HepG2 (cell line): Measurements from ENCODE around the gene INPP4B. TPM values are rescaled to one million over a fixed set of nuclear protein-coding genes. Genes with fewer than 3 reads are reported as not detected.

Experiments
- ATAC-seq: fragments of 200-7000 bp; cut with Tn5 transposase; 3 replicates; pipeline ENCODE4 v1.9.1; 2020; ENCODE audit warnings: mild to moderate bottlenecking, moderate library complexity
- BruUV-seq: library from RNA; stranded (reverse); fragments of 400-500 nt; replicated peaks from 2 replicates; lab custom pipeline; 2021; lab: Mats Ljungman, UMichigan
- CTCF ChIA-PET: fragments of 300-600 bp; formaldehyde crosslinking; extraction: SDS; loops from one replicate; lab custom pipeline; 2021; ENCODE audit warnings: low total read pairs, inconsistent platforms, low intra/inter-chr PET ratio; lab: Yijun Ruan, JAX
- POLR2A ChIA-PET: fragments of 350-600 bp; sonication (Branson Sonifier 250); formaldehyde crosslinking; loops from one replicate; lab custom pipeline; 2020; ENCODE audit warnings: antibody characterized with exemption, inconsistent platforms; lab: Yijun Ruan, JAX
- DNase-seq: peaks from one replicate; pipeline ENCODE4 v3.0.0-alpha.2; 2015; ENCODE audit warnings: low spot score
- FAIRE-seq: peaks from 3 replicates; lab custom pipeline; 2011; peaks lifted over from hg19 to GRCh38; lab: Jason Lieb, UNC
- H2AFZ ChIP-seq: one replicate; pipeline ENCODE4 v1.6.1; 2011; ENCODE audit warnings: low read length, inconsistent platforms
- H3K27ac ChIP-seq: fragments of 300-600 bp; 3 replicates; pipeline ENCODE4 v1.8.0; 2011; ENCODE audit warnings: mixed run types, mild to moderate bottlenecking, mixed read lengths, low read length, inconsistent platforms; ENCODE audit not compliant: insufficient read depth; ENCODE audit errors: extremely low read length
- H3K27me3 ChIP-seq, 2 experiments: fragments of 200-600 bp in 1 of 2; 2 replicates in 1 of 2; 3 replicates in 1 of 2; pipeline versions ENCODE4 v1.6.0 to v1.8.0; 2011; ENCODE audit warnings: low read length in 2 of 2, mild to moderate bottlenecking in 2 of 2, moderate library complexity in 2 of 2, inconsistent platforms in 1 of 2; ENCODE audit not compliant: insufficient read depth in 2 of 2, control insufficient read depth in 1 of 2
- H3K36me3 ChIP-seq, 2 experiments: fragments of 200-600 bp in 1 of 2; replicated peaks in 1 of 2; 2 replicates in 1 of 2; 3 replicates in 1 of 2; pipeline versions ENCODE4 v1.5.1 to v1.8.0; 2011; ENCODE audit warnings: low read length in 2 of 2, inconsistent platforms in 1 of 2; ENCODE audit not compliant: insufficient read depth in 2 of 2, control insufficient read depth in 1 of 2
- H3K4me1 ChIP-seq: 2 replicates; pipeline ENCODE4 v1.5.1; 2012; ENCODE audit warnings: low read length, inconsistent platforms; ENCODE audit not compliant: insufficient read depth
- H3K4me2 ChIP-seq: 2 replicates; pipeline ENCODE4 v1.6.0; 2011; ENCODE audit warnings: low read depth, low read length, inconsistent platforms
- H3K4me3 ChIP-seq, 3 experiments: fragments of 200-600 bp in 1 of 3; sonication (generic), shearing (Covaris generic) in 1 of 3; replicated peaks in 1 of 3; 2 replicates each; pipeline ENCODE4 v1.5.1; 2011 to 2016; ENCODE audit warnings: low read length in 3 of 3, inconsistent platforms in 2 of 3, low read depth in 2 of 3, mild to moderate bottlenecking in 2 of 3, control low read depth in 1 of 3, mixed read lengths in 1 of 3; ENCODE audit not compliant: insufficient read depth in 1 of 3
- H3K79me2 ChIP-seq: one replicate; pipeline ENCODE4 v1.6.1; 2011; ENCODE audit warnings: low read length, inconsistent platforms; ENCODE audit not compliant: insufficient read depth
- H3K9ac ChIP-seq: 2 replicates; pipeline ENCODE4 v1.6.0; 2011; ENCODE audit warnings: mild to moderate bottlenecking, low read depth, low read length, inconsistent platforms; ENCODE audit not compliant: insufficient read depth
- H3K9me3 ChIP-seq: 2 replicates; pipeline ENCODE4 v1.5.1; 2012; ENCODE audit warnings: mild to moderate bottlenecking, low read length
- H4K20me1 ChIP-seq: 2 replicates; pipeline ENCODE4 v1.6.0; 2011; ENCODE audit warnings: inconsistent platforms, mild to moderate bottlenecking, low read length, moderate library complexity; ENCODE audit not compliant: insufficient read depth
- REL ChIP-seq: sonication (generic); formaldehyde crosslinking; conservative IDR thresholded peaks from 2 replicates; pipeline ENCODE4 v1.8.0; 2022; ENCODE audit warnings: mild to moderate bottlenecking, missing genetic modification reagents, moderate library complexity
- RFXAP ChIP-seq: sonication (generic); formaldehyde crosslinking; IDR thresholded peaks from 2 replicates; pipeline ENCODE4 v1.4.0; 2020; ENCODE audit warnings: missing genetic modification reagents, borderline replicate concordance
- ZNF292 ChIP-seq: sonication (generic); formaldehyde crosslinking; IDR thresholded peaks from 2 replicates; pipeline ENCODE4 v1.8.1; 2022; ENCODE audit warnings: mild to moderate bottlenecking, low read depth, missing genetic modification reagents, borderline replicate concordance
- ZNF335 ChIP-seq: sonication (generic); formaldehyde crosslinking; IDR thresholded peaks from 2 replicates; pipeline ENCODE4 v1.4.0; 2020; ENCODE audit warnings: missing genetic modification reagents
- ZNF337 ChIP-seq: sonication (generic); formaldehyde crosslinking; IDR thresholded peaks from 2 replicates; pipeline ENCODE4 v1.5.1; 2020; ENCODE audit warnings: missing genetic modification reagents, low read depth, mild to moderate bottlenecking, borderline replicate concordance
- ZNF576 ChIP-seq: sonication (generic); formaldehyde crosslinking; IDR thresholded peaks from 2 replicates; pipeline ENCODE4 v1.4.0; 2020; ENCODE audit warnings: mild to moderate bottlenecking, missing genetic modification reagents
- WGBS: methylation state at CpG from one replicate; pipeline ENCODE4 v1.1.6; 2017; ENCODE audit warnings: low lambda C conversion rate; 5-methylcytosine and 5-hydroxymethylcytosine counted together
- in situ Hi-C: cut with HindIII; loops from 2 replicates; pipeline ENCODE4 v1.10.0; 2017; ENCODE audit warnings: low pct_unique_long_range_greater_than_20kb; ENCODE audit not compliant: extremely low pct_ligation_motif_present
- intact Hi-C: fragments of 100-400 bp; cut with micrococcal nuclease; formaldehyde crosslinking; loops from one replicate; pipeline ENCODE4 v1.10.0; 2022; ENCODE audit not compliant: unreplicated experiment
- polyA plus RNA-seq, 8 experiments: library from polyadenylated mRNA; depleted of rRNA in 3 of 8; stranded (reverse) in 7 of 8; unstranded in 1 of 8; fragments of >200 nt; fragmentation: Illumina TruSeq in 4 of 8; extraction: Trizol in 4 of 8; gene quantifications; 2 replicates each; pipeline versions ENCODE4 v1.2.1 to v1.2.3, GENCODE V29; 2011 to 2016; ENCODE audit warnings: low read depth in 4 of 8, missing spikeins in 1 of 8, mixed read lengths in 1 of 8; ENCODE audit not compliant: insufficient read depth in 1 of 8
- total RNA-seq, 5 experiments: library from RNA; depleted of rRNA; stranded (reverse); fragments of >200 nt; fragmentation: Illumina TruSeq; extraction: Trizol; gene quantifications; 2 replicates each; pipeline ENCODE4 v1.2.3, GENCODE V29; 2016; ENCODE audit warnings: low read depth in 1 of 5
- TF ChIP-seq, protein P1 (sequence below): sonication (generic); formaldehyde crosslinking; IDR thresholded peaks from 2 replicates; pipeline ENCODE4 v1.8.0; 2022; ENCODE audit warnings: mild to moderate bottlenecking, missing genetic modification reagents, moderate library complexity

INPP4B gene
- total and polyA plus RNA-seq, 2 of the 13 experiments (the other 11 are each of a cell fraction or from before 2014, with no cell fraction given): not detected

DNA sequence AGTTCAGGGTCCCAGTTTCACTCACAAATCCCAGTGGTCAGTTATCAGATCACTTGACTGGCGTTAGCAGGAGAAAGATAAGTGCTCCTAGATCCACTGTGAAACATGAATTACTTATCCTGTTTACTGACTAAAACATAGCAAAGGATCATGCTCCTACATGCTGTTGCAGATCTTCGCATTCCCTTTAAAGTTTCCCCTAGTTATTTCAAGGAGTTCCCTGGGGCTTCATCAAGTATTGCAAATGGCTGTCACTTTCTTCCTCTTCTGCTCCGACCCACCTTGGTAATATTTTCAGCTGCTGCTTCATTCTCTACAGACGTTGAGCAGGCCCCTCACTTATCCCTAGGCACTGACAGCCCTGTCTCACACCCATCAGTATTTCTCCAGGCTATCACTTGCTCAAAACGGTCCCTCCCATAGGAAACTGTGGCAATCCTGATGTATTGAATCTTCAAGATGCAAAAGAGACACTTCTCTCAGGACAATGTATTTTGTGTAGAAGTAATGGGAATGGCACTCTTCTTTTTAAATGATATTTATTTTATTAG is 466.0 kb downstream of the INPP4B start:
- DNase-seq (no peak), FAIRE-seq (no peak)
- Histone ChIP-seq H3K79me2 (no peaks in the 10 kb centered on the region), H3K9me3 (no peaks in the 10 kb centered on the region), H2AFZ (no peak overlapping the region), H3K27me3 (no peaks in the 10 kb centered on the region), H3K4me2 (no peak overlapping the region), H4K20me1 (no peaks in the 10 kb centered on the region), H3K9ac (no peak overlapping the region), H3K27ac (no peak overlapping the region), H3K36me3 (no peaks in the 10 kb centered on the region), H3K4me1 (no peaks in the 10 kb centered on the region)
- intact Hi-C loops: no loop called here
- CTCF ChIA-PET: no interaction called here
- POLR2A ChIA-PET: no interaction called here
- WGBS: 0% methylated on average over 5 of the region's 5 CpGs
- BruUV-seq: no TSS peak
- no peak for TF ChIP-seq RFXAP (CRISPR knock-in tag)
- no peak for TF ChIP-seq ZNF337 (CRISPR knock-in tag)
- TF ChIP-seq REL (CRISPR knock-in tag): no peak
- TF ChIP-seq, protein P1, sequence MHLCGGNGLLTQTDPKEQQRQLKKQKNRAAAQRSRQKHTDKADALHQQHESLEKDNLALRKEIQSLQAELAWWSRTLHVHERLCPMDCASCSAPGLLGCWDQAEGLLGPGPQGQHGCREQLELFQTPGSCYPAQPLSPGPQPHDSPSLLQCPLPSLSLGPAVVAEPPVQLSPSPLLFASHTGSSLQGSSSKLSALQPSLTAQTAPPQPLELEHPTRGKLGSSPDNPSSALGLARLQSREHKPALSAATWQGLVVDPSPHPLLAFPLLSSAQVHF: no peak
- no peak for TF ChIP-seq ZNF335
- no peak for TF ChIP-seq ZNF576 (CRISPR knock-in tag)
- no peak for TF ChIP-seq ZNF292 (CRISPR knock-in tag)
- TF ChIP-seq, all 625 proteins: peak for 0
- in situ Hi-C loops: no loop called here
- no peak overlapping the region for H3K4me3 ChIP-seq
- no peak for ATAC-seq
